Neural cell (in vitro differentiated cells): ENCODE measurements around the gene GNA15. TPM values are rescaled to one million over a fixed set of nuclear protein-coding genes. Genes with fewer than 3 reads are reported as not detected.
"Not testable (repeated sequence)": the region's sequence is repeated elsewhere in the genome, so short reads cannot be mapped to it uniquely, and the experiment has no call there.

Experiments
- H2AFZ ChIP-seq: fragments of 200-600, 300-800 bp; sonication (generic), shearing (Covaris generic); 2 replicates; pipeline ENCODE4 v1.6.0; 2014; ENCODE audit warnings: low read depth, mild to moderate bottlenecking, antibody characterized with exemption, low read length, moderate library complexity
- H3F3A ChIP-seq: fragments of 200-600 bp; shearing (Covaris generic); 2 replicates; pipeline ENCODE4 v1.6.1; 2016; ENCODE audit warnings: mild to moderate bottlenecking, moderate library complexity, mixed read lengths, antibody characterized with exemption, low read length; ENCODE audit not compliant: insufficient read depth, poor library complexity, severe bottlenecking
- H3K27ac ChIP-seq: fragments of 200-600, 300-800 bp; sonication (generic), shearing (Covaris generic); 2 replicates; pipeline ENCODE4 v1.5.1; 2014; ENCODE audit warnings: mild to moderate bottlenecking, low read length, moderate library complexity
- H3K27me3 ChIP-seq: fragments of 300-800, 200-600 bp; sonication (generic), shearing (Covaris generic); 2 replicates; pipeline ENCODE4 v1.6.0; 2014; ENCODE audit warnings: mild to moderate bottlenecking, low read depth, low read length, moderate library complexity; ENCODE audit not compliant: insufficient read depth
- H3K36me3 ChIP-seq: fragments of 300-800, 200-600 bp; sonication (generic), shearing (Covaris generic); 2 replicates; pipeline ENCODE4 v1.5.1; 2014; ENCODE audit warnings: mild to moderate bottlenecking, antibody characterized with exemption, low read length, moderate library complexity; ENCODE audit not compliant: insufficient read depth
- H3K4me2 ChIP-seq: fragments of 300-800, 200-600 bp; sonication (generic), shearing (Covaris generic); 2 replicates; pipeline ENCODE4 v1.6.0; 2014; ENCODE audit warnings: mild to moderate bottlenecking, low read length
- H3K4me3 ChIP-seq: fragments of 300-800, 200-600 bp; sonication (generic), shearing (Covaris generic); 2 replicates; pipeline ENCODE4 v1.5.1; 2014; ENCODE audit warnings: mild to moderate bottlenecking, low read length, moderate library complexity
- H3K79me2 ChIP-seq: fragments of 200-600 bp; shearing (Covaris generic); replicated peaks from 2 replicates; pipeline ENCODE4 v1.6.0; 2014; ENCODE audit warnings: mild to moderate bottlenecking, low read length, moderate library complexity; ENCODE audit not compliant: insufficient read depth
- H3K9ac ChIP-seq: fragments of 300-800, 200-600 bp; sonication (generic), shearing (Covaris generic); 2 replicates; pipeline ENCODE4 v1.6.1; 2016; ENCODE audit warnings: mild to moderate bottlenecking, low read length, mixed read lengths
- H3K9me2 ChIP-seq: fragments of 200-600 bp; shearing (Covaris generic); 2 replicates; pipeline ENCODE4 v1.6.1; 2016; ENCODE audit warnings: mild to moderate bottlenecking, low read length, mixed read lengths; ENCODE audit not compliant: insufficient read depth
- H3K9me3 ChIP-seq: fragments of 200-600, 300-800 bp; sonication (generic), shearing (Covaris generic); 2 replicates; pipeline ENCODE4 v1.6.1; 2016; ENCODE audit warnings: mild to moderate bottlenecking, mixed run types, low read length, moderate library complexity, mixed read lengths
- H4K20me1 ChIP-seq: fragments of 200-600 bp; shearing (Covaris generic); 2 replicates; pipeline ENCODE4 v1.6.1; 2016; ENCODE audit warnings: mild to moderate bottlenecking, mixed run types; ENCODE audit not compliant: insufficient read depth
- CTCF ChIP-seq: fragments of 450-650 bp; IDR thresholded peaks from 2 replicates; pipeline ENCODE4 v1.5.1; 2014; ENCODE audit warnings: antibody characterized with exemption, mild to moderate bottlenecking, moderate library complexity; ENCODE audit not compliant: poor library complexity, severe bottlenecking
- EP300 ChIP-seq: fragments of 450-650 bp; conservative IDR thresholded peaks from 2 replicates; pipeline ENCODE4 v1.6.1; 2014; ENCODE audit warnings: antibody characterized with exemption, mild to moderate bottlenecking, moderate library complexity; ENCODE audit not compliant: poor library complexity, severe bottlenecking
- EZH2 ChIP-seq: fragments of 200-600, 300-800 bp; shearing (Covaris generic), sonication (generic); IDR thresholded peaks from 2 replicates; pipeline ENCODE4 v1.6.1; 2014; ENCODE audit warnings: antibody characterized with exemption, low read length, borderline replicate concordance, mild to moderate bottlenecking; ENCODE audit not compliant: insufficient read depth, poor library complexity, severe bottlenecking
- MXI1 ChIP-seq: fragments of 450-650 bp; conservative IDR thresholded peaks from 2 replicates; pipeline ENCODE4 v1.6.1; 2014; ENCODE audit warnings: antibody characterized with exemption, mild to moderate bottlenecking; ENCODE audit not compliant: poor library complexity, severe bottlenecking
- POLR2AphosphoS5 ChIP-seq: IDR thresholded peaks from 2 replicates; pipeline ENCODE4 v1.6.1; 2012
- RAD21 ChIP-seq: fragments of 450-650 bp; conservative IDR thresholded peaks from 2 replicates; pipeline ENCODE4 v1.6.1; 2014; ENCODE audit warnings: antibody characterized with exemption, mild to moderate bottlenecking, moderate library complexity
- REST ChIP-seq: IDR thresholded peaks from 2 replicates; pipeline ENCODE4 v1.6.1; 2012; ENCODE audit warnings: borderline replicate concordance
- SMC3 ChIP-seq: fragments of 450-650 bp; conservative IDR thresholded peaks from 2 replicates; pipeline ENCODE4 v1.6.1; 2014; ENCODE audit warnings: antibody characterized with exemption, mild to moderate bottlenecking, moderate library complexity; ENCODE audit not compliant: poor library complexity
- TAF1 ChIP-seq: IDR thresholded peaks from 2 replicates; pipeline ENCODE4 v1.6.1; 2012; ENCODE audit warnings: low read depth
- polyA plus RNA-seq: library from polyadenylated mRNA; depleted of rRNA; stranded (reverse); fragments of >200 nt; gene quantifications from 2 replicates; pipeline ENCODE4 v1.2.3, GENCODE V29; 2014

The GNA15 gene
- polyA plus RNA-seq, 1 donor from 2014 or later = not detected

GRCh38 chr19:3153286-3154230 lies 17.7 kb downstream of the GNA15 start:
- TF ChIP-seq SMC3 = no peak
- TF ChIP-seq MXI1 = no peak
- no peak for TF ChIP-seq TAF1
- no peak for TF ChIP-seq RAD21
- TF ChIP-seq REST = no peak
- TF ChIP-seq CTCF = no peak
- no peak for TF ChIP-seq EZH2
- no peak for TF ChIP-seq EP300
- no peak for TF ChIP-seq POLR2AphosphoS5
- Histone ChIP-seq H3K9me2 (no peaks in the 10 kb centered on the region), H3K9ac (no peak overlapping the region), H3K27ac (no peak overlapping the region), H3K79me2 (no peaks in the 10 kb centered on the region), H3K4me3 (no peak overlapping the region), H2AFZ (no peak overlapping the region), H3F3A (no peaks in the 10 kb centered on the region), H4K20me1 (no peaks in the 10 kb centered on the region), H3K4me2 (no peak overlapping the region), H3K27me3 (no peaks in the 10 kb centered on the region), H3K36me3 (no peaks in the 10 kb centered on the region), H3K9me3 (no peaks in the 10 kb centered on the region)

GRCh38 chr19:3154447-3154846 lies 18.6 kb downstream of the GNA15 start:
- not testable (repeated sequence) for H3K36me3 ChIP-seq, H2AFZ ChIP-seq, H3K9me3 ChIP-seq, H3K79me2 ChIP-seq, H3K4me3 ChIP-seq, H4K20me1 ChIP-seq, H3K27me3 ChIP-seq, H3K27ac ChIP-seq, H3K9me2 ChIP-seq, H3K9ac ChIP-seq, H3K4me2 ChIP-seq, H3F3A ChIP-seq
